ENCODE data around the gene KCNK2. TPM values are rescaled to one million over a fixed set of nuclear protein-coding genes. Genes with fewer than 3 reads are reported as not detected.

KCNK2 gene, protein sequence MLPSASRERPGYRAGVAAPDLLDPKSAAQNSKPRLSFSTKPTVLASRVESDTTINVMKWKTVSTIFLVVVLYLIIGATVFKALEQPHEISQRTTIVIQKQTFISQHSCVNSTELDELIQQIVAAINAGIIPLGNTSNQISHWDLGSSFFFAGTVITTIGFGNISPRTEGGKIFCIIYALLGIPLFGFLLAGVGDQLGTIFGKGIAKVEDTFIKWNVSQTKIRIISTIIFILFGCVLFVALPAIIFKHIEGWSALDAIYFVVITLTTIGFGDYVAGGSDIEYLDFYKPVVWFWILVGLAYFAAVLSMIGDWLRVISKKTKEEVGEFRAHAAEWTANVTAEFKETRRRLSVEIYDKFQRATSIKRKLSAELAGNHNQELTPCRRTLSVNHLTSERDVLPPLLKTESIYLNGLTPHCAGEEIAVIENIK
- 1 to 10 TPM in 1 of 3 donors, under 1 TPM in 2; 0.01 to 2.7 (median 0.28) TPM for polyA plus RNA-seq

DNA sequence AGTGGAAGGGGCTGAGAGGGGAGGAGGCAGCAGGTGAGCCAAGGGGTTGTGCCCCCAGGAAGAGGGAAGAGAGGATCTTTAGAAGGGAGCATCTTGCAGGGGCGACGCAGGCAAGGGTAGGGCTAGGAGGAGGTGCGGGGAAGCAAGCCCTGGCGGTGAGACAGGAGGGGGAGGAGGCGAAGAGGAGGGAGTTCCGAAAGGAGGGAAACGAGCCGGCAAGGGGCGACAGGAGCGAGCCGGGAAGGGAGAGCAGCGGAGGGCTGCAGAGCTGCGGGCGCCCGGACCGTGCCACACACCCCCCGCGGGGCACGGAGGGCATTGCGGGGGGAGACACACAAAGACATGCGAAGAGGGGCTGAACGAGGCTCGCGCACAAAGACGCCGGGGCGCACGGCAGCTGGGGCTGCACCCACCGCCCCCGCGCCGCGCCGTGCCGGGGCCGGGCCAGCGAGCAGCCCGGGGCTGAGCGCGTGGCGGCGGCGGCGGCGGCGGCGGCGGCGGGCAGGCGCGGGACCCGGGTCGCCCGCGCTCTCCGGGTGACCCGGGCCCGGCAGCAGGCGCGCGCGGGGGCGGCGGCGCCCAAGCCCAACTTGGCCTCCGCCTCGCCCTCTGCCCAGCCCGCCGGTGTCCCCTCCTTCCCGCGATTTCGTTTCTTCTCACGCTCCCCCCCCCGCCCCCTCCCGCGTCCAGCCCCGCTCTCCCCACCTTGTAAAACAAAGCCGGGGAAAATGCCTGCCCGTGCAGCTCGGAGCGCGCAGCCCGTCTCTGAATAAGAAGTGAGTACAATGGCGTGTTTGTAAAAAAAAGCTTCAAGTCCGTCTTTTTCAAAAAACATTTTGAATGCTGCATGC, at the start of gene KCNK2:
Gene KCNK2, plus strand, starts transcription at position 206 of the 851 bp plus-strand sequence. CDS start 649 bp downstream, outside the sequence.
- no peak within 1 kb of the TSS for H3K27ac ChIP-seq (ENCODE audit: low read depth, low read length)
- 1% methylated on average over 40 to 85 of the region's 85 CpGs for WGBS, 3 donors

DNA sequence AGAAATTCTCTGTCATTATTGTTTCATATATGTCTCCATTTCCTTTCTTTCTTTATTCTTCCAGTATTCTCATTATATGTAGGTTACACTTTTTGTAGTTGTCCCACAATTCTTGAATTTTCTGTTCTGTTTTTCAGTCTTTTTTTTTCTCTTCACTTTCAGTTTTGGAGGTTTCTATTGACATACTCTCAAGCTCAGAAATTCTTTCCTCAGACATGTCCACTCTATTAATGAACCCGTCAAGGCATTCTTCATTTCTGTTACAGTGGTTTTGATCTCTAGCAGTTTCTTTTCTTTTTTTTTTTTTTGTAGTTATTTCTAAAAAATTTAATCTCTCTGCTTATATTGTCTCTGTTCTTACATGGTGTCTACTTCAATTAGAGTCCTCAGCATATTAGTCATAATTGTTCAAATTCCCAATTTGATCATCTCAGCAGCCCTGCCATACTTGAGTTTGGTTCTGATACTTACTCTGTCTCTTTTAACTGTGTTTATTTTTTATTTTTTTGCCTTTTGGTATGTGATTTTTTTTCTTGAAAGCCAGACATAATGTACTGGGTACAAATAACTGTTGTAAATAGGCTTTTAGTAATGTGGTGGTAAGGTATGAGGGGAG, 49.5 kb upstream of the KCNK2 start:
- H3K27ac ChIP-seq (ENCODE audit: low read depth, low read length), result no peak overlapping the region
- WGBS, 3 donors, result 58 to 90% (median 89%) methylated on average over 1 of the region's 1 CpG

DNA sequence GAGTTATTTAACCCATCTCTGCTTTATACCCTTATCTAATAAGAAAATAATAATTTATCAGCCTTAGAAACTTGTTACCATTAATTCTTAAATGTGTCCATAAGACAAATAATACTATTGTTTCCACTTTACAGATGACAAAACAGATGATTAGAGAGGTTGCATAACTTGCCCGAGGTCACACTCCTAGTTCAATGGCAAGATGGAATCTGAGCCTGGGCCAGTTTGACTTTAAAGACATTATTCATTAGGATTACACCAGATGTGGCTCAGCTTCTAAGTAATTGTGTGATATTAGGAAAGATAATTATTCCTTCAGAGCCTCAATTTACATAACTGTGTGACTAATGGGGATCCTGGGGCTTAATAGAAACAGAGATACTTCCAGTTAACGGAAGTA, 42.3 kb upstream of the KCNK2 start:
- H3K27ac ChIP-seq (ENCODE audit: low read depth, low read length), result no peak overlapping the region
- WGBS, 3 donors, result 54 to 75% (median 69%) methylated on average over 2 of the region's 2 CpGs

DNA sequence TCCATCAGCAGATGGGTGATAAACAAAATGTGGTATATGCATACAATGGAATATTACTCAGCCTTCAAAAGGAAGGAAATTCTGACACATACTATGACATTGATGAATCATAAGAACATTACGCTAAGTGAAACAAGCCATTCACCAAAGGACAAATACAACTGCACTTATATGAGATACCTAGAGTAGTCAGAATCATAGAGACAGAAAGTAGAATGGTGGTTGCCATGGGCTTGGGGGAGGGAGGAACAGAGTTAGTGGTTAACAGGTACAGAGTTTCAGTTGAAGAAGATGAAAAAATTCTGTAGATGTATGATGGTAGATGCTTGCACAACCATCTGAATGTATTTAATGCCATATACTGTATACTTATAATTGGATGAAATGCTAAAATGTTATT, 39.1 kb upstream of the KCNK2 start:
- 87 to 95% (median 91%) methylated on average over 1 of the region's 1 CpG for WGBS, 3 donors
- H3K27ac ChIP-seq (ENCODE audit: low read depth, low read length), result no peak overlapping the region

DNA sequence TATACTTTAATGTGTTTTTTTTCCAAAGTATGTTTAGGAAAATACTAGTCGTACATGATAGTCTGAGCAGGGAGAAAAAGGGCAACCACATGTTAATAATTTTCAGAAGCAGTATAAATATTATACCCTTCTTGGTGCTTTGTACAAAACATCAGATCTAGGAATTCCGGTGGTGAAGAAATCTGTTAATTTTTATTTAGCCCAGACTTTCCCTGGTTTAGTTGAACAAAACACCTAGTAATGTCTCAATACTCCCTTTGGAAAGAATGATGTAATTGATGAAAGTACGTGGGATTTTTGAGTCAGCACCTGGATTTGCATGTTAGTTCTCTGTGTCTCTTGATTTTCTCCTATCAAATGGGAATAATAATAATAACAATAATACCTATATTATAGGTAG, 38.4 kb upstream of the KCNK2 start:
- no peak overlapping the region for H3K27ac ChIP-seq (ENCODE audit: low read depth, low read length)
- WGBS, 3 donors, result 50 to 87% (median 83%) methylated on average over 3 of the region's 3 CpGs

DNA sequence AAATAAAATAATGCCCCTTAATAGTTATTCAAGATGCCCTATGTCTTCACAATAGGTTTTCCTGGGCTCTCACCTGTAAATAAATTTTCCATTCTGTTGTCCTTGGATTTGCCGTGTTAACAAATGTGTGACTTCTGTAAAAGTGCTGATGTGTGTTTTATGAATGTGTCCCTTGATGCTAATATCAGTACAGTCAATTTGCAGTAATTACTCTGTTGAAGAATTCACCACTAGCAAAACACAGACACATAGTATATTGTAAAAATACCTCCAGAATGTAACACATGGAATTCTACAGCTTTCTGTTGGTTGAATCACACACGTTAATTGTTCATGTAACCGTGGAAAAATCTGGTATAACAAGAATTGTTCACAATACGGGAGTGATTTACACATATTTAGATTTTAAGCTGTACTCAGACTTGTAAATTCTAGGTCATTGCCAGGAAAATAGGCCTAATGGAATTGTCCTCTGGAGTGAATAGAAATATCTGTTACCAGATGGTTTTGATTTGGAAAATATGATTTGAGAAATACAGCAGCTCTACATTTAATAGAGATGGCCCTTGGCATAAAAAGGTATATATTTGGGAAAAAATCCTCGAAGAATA, 36.7 kb upstream of the KCNK2 start:
- H3K27ac ChIP-seq (ENCODE audit: low read depth, low read length), result no peak overlapping the region
- WGBS, 3 donors, result 70 to 81% (median 71%) methylated on average over 5 of the region's 5 CpGs

DNA sequence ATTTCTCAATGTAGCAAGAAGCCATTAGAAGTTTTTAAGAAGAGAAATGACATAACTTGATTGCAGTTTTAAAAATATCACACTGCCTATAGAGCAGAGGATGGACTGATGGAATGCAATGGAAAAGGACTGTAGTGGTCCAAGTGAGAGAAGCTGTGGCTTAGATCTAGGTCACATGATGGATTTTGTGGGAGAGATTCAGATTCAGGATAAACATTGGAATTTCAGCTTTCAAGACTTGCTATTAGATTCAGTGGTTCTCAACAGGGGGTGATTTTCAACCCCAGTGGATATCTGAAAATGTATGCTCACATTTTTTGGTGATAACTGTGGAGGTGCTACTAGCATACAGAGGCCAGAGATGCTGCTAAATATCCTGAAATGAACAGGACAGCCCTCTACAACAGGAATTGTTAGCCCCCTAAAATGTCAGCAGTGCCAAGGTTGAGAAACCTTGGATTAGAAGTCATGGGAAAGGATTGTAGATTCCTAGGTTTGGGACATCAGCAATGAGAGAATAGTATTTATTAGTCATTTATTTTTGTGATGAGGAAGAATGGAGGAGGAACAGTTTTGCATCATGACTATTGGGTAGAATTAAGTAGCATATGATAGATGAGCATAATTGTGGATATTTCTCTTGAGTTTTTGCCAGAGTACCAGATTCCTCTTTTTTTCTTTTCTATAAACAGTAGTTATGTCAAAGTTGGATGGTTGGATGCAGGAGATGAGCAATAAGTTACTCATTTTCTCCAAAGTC, 30.1 kb upstream of the KCNK2 start:
- no peak overlapping the region for H3K27ac ChIP-seq (ENCODE audit: low read depth, low read length)

DNA sequence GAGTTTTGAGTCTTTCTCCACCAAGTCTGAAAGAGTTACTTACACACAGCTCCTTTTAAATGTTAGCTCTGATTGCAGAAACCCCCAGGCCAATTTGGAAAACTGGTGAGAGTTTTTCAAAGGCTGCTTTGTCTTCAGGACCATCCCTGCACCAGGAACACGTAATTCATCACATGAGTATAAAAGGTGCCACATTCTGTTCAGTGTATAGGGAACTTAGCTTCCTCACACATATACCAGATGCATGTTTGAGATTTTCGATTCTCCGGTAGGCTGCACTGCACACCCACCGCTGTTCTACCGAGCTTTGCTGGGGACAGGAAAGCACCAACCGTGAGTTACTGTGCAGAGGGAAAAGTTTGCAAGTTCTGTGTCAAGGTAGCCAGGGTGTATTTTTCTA, 28.3 kb upstream of the KCNK2 start:
- WGBS, 3 donors, result 77 to 86% (median 78%) methylated on average over 6 of the region's 6 CpGs
- H3K27ac ChIP-seq (ENCODE audit: low read depth, low read length), result no peak overlapping the region

DNA sequence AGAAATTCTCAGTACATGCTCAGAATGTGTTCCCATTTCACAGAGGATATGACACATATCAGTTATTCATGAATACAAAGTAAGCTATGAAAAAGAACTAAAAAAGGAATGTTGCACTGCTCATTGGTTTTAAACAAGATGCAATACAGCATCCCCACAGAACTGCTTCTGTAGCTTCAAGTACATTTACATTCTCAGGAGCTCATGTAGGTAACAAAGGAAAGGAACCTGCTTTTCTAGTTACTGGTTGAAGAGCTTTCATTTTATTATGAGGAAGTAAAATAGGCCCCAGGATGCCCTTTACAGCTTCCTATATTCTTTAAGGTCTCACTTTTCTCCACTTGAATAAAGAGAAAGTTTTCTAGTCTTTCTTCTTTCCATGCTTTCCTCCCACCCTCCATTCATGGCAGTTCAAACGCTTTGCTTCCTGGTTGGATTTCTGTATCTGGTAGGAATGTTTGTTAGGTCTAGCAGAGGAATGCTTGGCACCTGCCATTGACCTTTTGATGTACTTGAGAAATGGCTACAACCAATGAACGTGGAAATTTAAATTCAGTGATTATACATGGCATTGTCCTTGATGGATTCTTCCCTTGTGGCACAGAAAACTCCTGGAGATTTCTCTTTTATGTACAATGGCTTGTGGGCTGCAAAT, 27.1 kb upstream of the KCNK2 start:
- 27 to 62% (median 54%) methylated on average over 2 of the region's 2 CpGs for WGBS, 3 donors
- no peak overlapping the region for H3K27ac ChIP-seq (ENCODE audit: low read depth, low read length)

DNA sequence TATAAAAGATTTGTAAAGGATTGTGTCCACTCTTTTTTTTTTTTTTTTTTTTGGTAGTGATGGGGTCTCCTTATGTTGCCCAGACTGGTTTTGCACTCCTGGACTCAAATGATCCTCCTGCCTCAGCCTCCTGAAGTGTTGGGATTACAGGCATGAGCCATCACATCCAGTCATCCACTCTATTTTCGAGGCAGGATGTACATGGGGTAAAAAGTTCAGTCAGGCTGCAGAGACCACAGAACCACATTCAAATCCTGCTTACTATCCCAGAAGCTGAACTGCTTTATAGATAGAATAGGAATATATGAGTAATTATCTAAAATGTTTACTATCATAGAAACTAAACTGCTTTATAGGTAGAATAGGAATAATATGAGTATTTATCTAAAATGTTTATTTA, 26.0 kb upstream of the KCNK2 start:
- WGBS, 3 donors, result 43 to 59% (median 50%) methylated on average over 1 of the region's 1 CpG

DNA sequence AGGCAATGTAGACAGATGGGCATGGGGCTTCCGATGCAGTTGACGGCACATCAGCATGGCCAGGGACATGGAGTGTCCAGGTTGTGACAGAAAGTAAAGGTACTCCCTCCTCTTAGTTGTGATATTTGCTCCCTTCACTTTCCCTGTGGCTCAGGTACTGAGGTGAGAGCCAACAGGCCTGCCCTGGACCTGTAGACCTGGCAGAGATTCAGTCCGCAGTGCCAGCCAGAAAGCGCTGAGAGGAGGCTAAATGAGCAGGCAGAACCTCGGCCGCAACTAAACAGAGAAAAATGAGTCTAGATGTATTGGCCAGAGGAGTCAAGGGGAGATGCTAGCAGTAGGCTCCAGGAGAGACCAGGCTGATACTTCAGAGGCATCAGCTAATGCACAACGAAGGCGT, 22.6 kb upstream of the KCNK2 start:
- 87 to 95% (median 89%) methylated on average over 8 of the region's 8 CpGs for WGBS, 3 donors
- H3K27ac ChIP-seq (ENCODE audit: low read depth, low read length), result no peak overlapping the region

More for the DNA sequence above, 26.0 kb upstream of the KCNK2 start:
- no peak overlapping the region for H3K27ac ChIP-seq (ENCODE audit: low read depth, low read length)

DNA sequence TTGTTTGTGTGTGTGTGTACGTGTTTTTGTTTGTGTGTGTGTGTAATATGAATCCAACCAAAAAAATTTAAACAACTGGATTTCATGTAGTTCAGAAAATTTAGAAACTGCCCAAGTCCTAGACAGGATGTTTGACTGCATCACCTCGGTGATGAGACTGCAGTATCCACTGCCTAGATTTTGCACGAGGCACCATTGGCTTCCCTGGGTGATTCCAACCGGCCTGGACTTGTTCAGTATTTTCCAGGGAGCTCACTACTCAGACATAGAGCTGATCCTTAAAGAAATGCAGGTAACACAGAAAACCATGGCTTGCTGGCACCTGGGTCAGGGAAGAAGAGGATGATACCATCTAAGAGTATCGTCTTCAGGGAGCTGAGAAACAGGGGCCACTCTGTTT, 18.2 kb upstream of the KCNK2 start:
- 65 to 87% (median 86%) methylated on average over 5 of the region's 5 CpGs for WGBS, 3 donors

DNA sequence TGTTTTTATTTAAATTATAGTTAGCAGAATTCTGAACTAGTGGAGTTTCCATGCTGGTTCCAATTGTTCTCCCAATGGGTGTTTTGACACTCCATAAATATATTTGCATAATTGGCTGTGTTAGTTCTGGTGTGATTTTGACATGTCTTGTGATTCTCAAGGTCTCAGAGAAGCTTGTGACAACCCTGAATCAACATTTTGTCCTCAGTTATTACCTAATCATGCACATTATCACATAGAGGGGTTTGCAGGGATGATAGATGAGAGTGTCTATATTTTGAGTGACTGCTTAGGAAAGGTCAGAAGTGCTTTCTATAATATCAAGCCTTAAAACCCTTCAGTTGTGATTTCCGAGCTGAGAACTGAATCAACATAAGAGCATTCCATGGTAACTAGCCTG, 11.5 kb upstream of the KCNK2 start:
- H3K27ac ChIP-seq (ENCODE audit: low read depth, low read length), result no peak overlapping the region
- 25 to 74% (median 73%) methylated on average over 1 of the region's 1 CpG for WGBS, 3 donors

More for the DNA sequence above, 18.2 kb upstream of the KCNK2 start:
- no peak overlapping the region for H3K27ac ChIP-seq (ENCODE audit: low read depth, low read length)

DNA sequence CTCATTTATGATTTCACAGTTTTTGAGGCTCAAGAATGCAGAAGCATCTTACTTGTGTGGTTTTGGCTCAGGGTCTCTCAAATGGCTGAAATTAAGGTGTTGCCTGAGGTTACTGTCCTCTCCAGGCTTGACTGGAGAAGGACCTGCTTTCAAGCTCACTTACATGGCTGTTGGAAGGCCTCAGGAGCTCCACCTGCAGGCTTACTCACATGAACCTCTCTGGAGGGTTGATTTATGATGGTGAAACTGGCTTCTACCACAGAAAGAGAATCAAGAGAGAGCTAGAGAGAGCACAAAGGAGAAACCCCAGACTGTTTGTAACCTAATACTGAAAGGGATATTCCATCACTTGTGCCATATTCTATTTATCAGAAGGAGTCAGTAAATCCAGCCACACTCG, 6.2 kb upstream of the KCNK2 start:
- WGBS, 3 donors, result 55 to 65% (median 56%) methylated on average over 1 of the region's 1 CpG
- no peak overlapping the region for H3K27ac ChIP-seq (ENCODE audit: low read depth, low read length)

DNA sequence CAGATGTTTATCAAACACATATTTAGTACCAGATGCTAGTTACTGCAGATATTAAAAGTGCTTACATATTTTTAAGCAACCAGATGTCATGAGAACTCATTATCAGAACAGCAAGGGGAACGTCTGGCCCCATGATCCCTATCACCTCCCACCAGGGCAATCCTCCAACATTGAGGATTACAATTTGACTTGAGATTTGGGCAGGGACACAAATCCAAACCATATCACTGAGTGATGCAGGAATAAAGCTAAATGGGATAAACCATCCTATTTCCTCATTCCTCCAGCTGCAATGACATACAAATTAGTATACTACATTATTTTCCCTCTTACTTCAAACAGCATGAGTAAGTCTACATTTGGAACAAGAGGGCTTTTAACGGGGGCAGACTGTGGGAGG, 3.1 kb upstream of the KCNK2 start:
- 52 to 60% (median 52%) methylated on average over 2 of the region's 2 CpGs for WGBS, 3 donors
- no peak overlapping the region for H3K27ac ChIP-seq (ENCODE audit: low read depth, low read length)

DNA sequence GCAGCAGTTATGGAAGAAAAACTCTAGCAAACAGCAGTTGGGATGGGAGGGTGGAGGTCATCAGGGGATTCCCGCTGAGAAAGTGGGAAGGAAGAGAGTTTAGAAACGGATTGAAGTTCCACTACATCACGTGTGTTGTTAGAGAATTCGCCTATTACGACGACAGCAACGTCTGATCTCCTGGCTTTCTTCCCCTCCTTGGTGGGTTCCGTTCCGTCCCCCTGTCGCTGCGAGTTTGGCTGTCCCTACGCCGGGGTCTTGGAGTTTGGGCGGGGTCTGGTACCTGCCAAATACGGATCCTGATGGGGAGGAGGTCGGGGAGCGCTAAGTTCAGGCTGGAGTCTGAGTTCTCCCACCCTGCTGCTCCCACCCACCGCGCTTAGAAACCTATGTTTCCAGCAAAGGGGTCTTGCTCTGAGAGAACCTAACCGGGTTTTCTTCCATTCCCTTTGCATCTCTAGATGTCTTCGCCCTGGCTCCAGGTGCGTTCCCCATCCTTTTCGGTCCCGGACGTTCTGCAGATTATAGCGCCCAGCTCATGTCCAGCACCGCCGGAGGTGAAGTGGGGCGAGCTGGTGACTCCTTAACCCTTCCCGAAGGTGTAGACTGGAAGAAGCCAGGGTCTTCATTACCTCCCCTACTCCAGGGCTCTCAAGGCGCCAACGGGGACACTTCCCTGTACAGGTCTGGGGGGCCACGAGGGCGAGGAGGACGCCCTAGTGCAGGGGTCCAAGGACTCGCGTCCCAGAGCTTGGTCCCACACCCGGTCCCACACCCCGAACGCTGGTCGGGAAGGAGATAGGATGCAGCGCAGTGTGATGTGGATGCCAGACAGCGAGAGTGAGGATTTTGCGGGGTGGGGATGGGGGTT, 641 bp upstream of the KCNK2 start:
- H3K27ac ChIP-seq (ENCODE audit: low read depth, low read length), result no peak overlapping the region
- 2 to 4% (median 4%) methylated on average over 42 to 44 of the region's 44 CpGs for WGBS, 3 donors

Measured in adipose tissue (tissue), 3 donors.